ENCODE results near the gene NAALADL2. TPM values are rescaled to one million over a fixed set of nuclear protein-coding genes. Genes with fewer than 3 reads are reported as not detected.

Gene NAALADL2
- total RNA-seq, 1 experiment from 2014 or later = not detected

DNA sequence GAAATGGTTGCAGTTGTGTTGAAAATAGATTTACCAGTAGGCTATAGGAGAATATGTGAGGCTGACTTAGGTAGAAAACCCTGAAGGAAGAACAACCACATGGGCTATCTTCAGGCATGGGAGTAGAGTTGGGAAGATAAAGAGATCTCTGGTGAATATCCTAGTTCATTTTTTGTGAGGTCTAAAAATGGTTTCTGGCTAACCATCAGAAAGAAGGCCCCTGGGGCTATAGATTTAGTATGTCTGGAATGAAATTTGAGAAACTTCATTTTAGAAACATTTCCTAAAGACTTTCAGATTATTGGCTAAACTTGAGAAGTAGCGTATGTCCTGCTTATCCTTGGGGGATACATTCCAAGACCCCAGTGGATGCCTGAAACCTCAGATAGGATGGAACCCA is 148.2 kb downstream of the NAALADL2 start:
- Histone ChIP-seq H3K4me1 (ENCODE audit: low read length) (no peaks in the 10 kb centered on the region), H2AFZ (ENCODE audit: low read length) (no peak overlapping the region), H3K9ac (ENCODE audit: low read length) (no peak overlapping the region), H3K27ac (ENCODE audit: low read length) (no peak overlapping the region), H4K20me1 (ENCODE audit: insufficient read depth, low read depth, low read length) (no peaks in the 10 kb centered on the region), H3K36me3 (ENCODE audit: insufficient read depth, low read length) (no peaks in the 10 kb centered on the region), H3K9me2 (replicated peaks; ENCODE audit: insufficient read depth, low read length) (no peaks in the 10 kb centered on the region), H3K79me2 (ENCODE audit: low read length) (no peaks in the 10 kb centered on the region), H3K4me3 (ENCODE audit: low read length) (no peak overlapping the region), H3K4me2 (ENCODE audit: low read depth, low read length, poor library complexity, severe bottlenecking) (no peak overlapping the region), H3K27me3 (ENCODE audit: low read length) (no peaks in the 10 kb centered on the region), H3K9me3 (ENCODE audit: low read length) (peaks cover 20% of the 10 kb centered on the region)
- DNase-seq = no peak

DNA sequence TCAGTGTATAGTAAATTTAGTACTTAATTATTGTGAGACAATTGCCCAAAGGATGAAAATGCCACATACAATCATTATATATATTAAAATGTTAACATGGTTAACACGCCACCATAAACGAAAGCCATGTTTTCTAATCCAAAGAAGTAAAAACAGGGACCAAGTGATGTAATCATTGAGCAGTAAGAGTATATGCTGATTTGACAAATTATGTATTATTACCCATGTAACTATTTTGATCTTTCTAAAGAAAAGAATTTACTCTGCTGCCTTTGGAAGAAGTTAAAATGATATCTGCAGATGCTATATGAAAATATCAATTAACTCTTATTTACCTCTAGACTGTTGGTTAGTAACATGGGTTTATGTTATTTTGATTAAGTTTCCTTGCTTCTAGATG is 150.2 kb downstream of the NAALADL2 start:
- H3K9ac ChIP-seq (ENCODE audit: low read length) = no peak overlapping the region
- H3K36me3 ChIP-seq (ENCODE audit: insufficient read depth, low read length) = no peaks in the 10 kb centered on the region
- no peaks in the 10 kb centered on the region for H3K27me3 ChIP-seq (ENCODE audit: low read length)
- no peaks in the 10 kb centered on the region for H3K4me1 ChIP-seq (ENCODE audit: low read length)
- no peaks in the 10 kb centered on the region for H3K9me2 ChIP-seq (replicated peaks; ENCODE audit: insufficient read depth, low read length)
- peaks cover 12% of the 10 kb centered on the region for H3K9me3 ChIP-seq (ENCODE audit: low read length)
- DNase-seq = no peak
- H3K4me2 ChIP-seq (ENCODE audit: low read depth, low read length, poor library complexity, severe bottlenecking) = no peak overlapping the region
- no peaks in the 10 kb centered on the region for H3K79me2 ChIP-seq (ENCODE audit: low read length)
- H4K20me1 ChIP-seq (ENCODE audit: insufficient read depth, low read depth, low read length) = no peaks in the 10 kb centered on the region
- H3K27ac ChIP-seq (ENCODE audit: low read length) = no peak overlapping the region
- no peak overlapping the region for H2AFZ ChIP-seq (ENCODE audit: low read length)
- H3K4me3 ChIP-seq (ENCODE audit: low read length) = no peak overlapping the region

DNA sequence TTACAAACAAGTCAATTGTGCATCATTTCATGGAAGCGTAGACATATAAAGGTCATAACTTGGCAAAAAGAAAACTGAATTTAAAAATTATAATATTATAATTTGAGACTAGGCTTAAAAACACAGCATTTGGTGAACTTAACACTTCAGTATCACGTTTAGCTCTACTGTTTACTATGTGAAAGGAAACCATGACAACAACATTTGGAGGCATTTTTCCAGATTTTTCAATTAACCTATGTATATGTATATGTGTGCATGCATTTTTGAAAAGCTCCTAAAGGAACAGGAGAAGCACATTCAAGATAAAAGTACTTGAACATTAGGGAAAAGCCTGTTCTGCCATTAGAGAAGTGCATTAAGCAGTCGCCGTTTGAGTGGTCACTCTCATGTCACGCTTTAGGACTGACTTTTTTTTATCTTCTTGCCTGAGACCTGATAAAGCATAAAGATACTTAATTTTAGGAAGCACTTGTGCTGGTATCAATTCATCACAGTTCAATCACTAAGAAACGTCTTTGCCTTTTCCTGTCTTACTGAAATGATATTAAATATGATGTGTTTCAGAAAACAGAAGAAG is 156.0 kb downstream of the NAALADL2 start:
- H3K9me2 ChIP-seq (replicated peaks; ENCODE audit: insufficient read depth, low read length) = no peaks in the 10 kb centered on the region
- peaks cover 29% of the 10 kb centered on the region for H3K9me3 ChIP-seq (ENCODE audit: low read length)
- H3K4me1 ChIP-seq (ENCODE audit: low read length) = no peaks in the 10 kb centered on the region
- no peak for DNase-seq
- H3K27ac ChIP-seq (ENCODE audit: low read length) = no peak overlapping the region
- no peaks in the 10 kb centered on the region for H4K20me1 ChIP-seq (ENCODE audit: insufficient read depth, low read depth, low read length)
- no peak overlapping the region for H3K4me2 ChIP-seq (ENCODE audit: low read depth, low read length, poor library complexity, severe bottlenecking)
- H3K9ac ChIP-seq (ENCODE audit: low read length) = no peak overlapping the region
- H3K36me3 ChIP-seq (ENCODE audit: insufficient read depth, low read length) = no peaks in the 10 kb centered on the region
- H3K79me2 ChIP-seq (ENCODE audit: low read length) = no peaks in the 10 kb centered on the region
- no peak overlapping the region for H3K4me3 ChIP-seq (ENCODE audit: low read length)
- H2AFZ ChIP-seq (ENCODE audit: low read length) = no peak overlapping the region
- H3K27me3 ChIP-seq (ENCODE audit: low read length) = no peaks in the 10 kb centered on the region

DNA sequence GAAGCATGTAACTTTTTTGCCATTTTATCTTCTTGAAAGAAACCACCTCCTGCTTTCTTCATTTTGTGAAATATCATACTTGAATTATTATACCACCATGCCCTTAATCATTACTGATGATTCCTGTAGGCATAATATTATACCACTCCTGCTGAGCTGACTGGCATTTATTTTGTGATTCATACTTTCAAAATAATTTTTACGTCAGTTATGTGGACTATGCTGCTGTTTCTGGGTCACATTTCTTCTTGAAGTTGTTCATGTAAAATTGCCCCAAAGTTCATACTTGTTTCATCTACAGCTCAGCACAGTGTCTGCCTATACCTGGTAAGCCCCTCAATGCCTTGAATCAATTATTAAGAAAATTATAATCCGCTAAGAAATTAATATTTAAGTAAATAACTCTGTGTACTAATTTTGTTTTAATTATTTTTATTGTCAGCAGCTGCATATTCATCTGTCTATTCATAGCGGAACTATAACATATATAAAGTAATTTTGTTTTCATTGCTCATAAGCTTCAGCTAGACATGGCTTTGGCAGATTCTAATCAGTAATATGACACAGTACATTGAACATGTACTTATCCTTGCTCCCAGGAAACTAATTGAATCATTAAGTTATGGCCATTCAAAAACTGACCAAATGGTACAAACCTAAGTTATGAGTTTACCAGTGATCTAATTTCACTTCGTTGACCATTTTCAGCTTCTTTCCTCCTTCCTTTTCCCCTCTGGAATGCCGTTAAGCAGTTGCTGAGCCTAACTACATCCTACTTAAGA is 160.0 kb downstream of the NAALADL2 start:
- Histone ChIP-seq H3K27me3 (ENCODE audit: low read length) (no peaks in the 10 kb centered on the region), H3K4me2 (ENCODE audit: low read depth, low read length, poor library complexity, severe bottlenecking) (no peak overlapping the region), H4K20me1 (ENCODE audit: insufficient read depth, low read depth, low read length) (no peaks in the 10 kb centered on the region), H3K36me3 (ENCODE audit: insufficient read depth, low read length) (no peaks in the 10 kb centered on the region), H3K9me3 (ENCODE audit: low read length) (peaks cover 42% of the 10 kb centered on the region), H3K4me3 (ENCODE audit: low read length) (no peak overlapping the region), H2AFZ (ENCODE audit: low read length) (no peak overlapping the region), H3K9me2 (replicated peaks; ENCODE audit: insufficient read depth, low read length) (no peaks in the 10 kb centered on the region), H3K27ac (ENCODE audit: low read length) (no peak overlapping the region), H3K79me2 (ENCODE audit: low read length) (no peaks in the 10 kb centered on the region), H3K4me1 (ENCODE audit: low read length) (no peaks in the 10 kb centered on the region), H3K9ac (ENCODE audit: low read length) (no peak overlapping the region)
- DNase-seq = no peak

DNA sequence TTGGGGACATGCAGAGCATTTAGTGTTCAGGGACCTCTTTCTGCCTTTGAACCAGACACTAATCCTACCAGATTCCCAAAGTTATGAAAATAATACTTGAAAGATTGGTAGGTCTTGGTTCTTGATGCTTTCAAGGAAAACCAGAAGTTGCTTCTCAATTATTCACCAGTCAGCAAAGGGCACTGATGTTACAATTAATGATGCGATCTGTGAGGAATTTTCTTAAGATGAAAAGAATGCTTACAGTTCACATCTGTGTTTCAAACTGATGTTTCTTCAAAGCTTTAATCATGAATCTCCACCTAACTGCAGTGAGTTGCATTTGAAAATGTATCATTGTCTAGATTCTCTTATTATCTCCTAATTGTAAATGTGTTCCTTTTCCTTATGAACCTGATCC is 161.0 kb downstream of the NAALADL2 start:
- Histone ChIP-seq H4K20me1 (ENCODE audit: insufficient read depth, low read depth, low read length) (no peaks in the 10 kb centered on the region), H3K27me3 (ENCODE audit: low read length) (no peaks in the 10 kb centered on the region), H3K4me1 (ENCODE audit: low read length) (no peaks in the 10 kb centered on the region), H3K9me2 (replicated peaks; ENCODE audit: insufficient read depth, low read length) (no peaks in the 10 kb centered on the region), H3K9ac (ENCODE audit: low read length) (no peak overlapping the region), H3K79me2 (ENCODE audit: low read length) (no peaks in the 10 kb centered on the region), H2AFZ (ENCODE audit: low read length) (no peak overlapping the region), H3K9me3 (ENCODE audit: low read length) (peaks cover 46% of the 10 kb centered on the region), H3K4me3 (ENCODE audit: low read length) (no peak overlapping the region), H3K36me3 (ENCODE audit: insufficient read depth, low read length) (no peaks in the 10 kb centered on the region), H3K27ac (ENCODE audit: low read length) (no peak overlapping the region), H3K4me2 (ENCODE audit: low read depth, low read length, poor library complexity, severe bottlenecking) (no peak overlapping the region)
- no peak for DNase-seq

DNA sequence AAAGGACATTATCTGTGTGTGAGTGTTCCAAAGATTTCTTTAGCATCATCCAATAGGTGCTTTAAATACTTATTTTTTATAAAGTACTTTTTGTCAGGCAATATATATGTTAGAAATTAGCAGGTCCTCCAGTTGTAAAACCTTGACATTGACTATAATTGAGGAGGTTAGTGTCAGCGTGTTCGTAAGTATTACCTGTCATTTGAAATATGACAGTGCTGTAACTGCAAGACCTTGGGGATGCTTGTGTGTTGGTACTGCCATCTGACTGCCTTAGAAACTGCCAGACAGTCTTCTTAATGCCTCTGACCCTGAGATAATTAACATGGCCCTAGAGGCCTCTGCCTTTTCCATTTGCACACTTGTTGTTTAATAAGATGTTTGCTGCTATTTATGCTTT is 170.7 kb downstream of the NAALADL2 start:
- no peak overlapping the region for H3K27ac ChIP-seq (ENCODE audit: low read length)
- no peak overlapping the region for H3K4me3 ChIP-seq (ENCODE audit: low read length)
- no peak overlapping the region for H3K4me2 ChIP-seq (ENCODE audit: low read depth, low read length, poor library complexity, severe bottlenecking)
- H3K27me3 ChIP-seq (ENCODE audit: low read length) = no peaks in the 10 kb centered on the region
- no peaks in the 10 kb centered on the region for H3K9me2 ChIP-seq (replicated peaks; ENCODE audit: insufficient read depth, low read length)
- H3K9me3 ChIP-seq (ENCODE audit: low read length) = peaks cover 39% of the 10 kb centered on the region
- no peak for DNase-seq
- H3K79me2 ChIP-seq (ENCODE audit: low read length) = no peaks in the 10 kb centered on the region
- H2AFZ ChIP-seq (ENCODE audit: low read length) = no peak overlapping the region
- no peaks in the 10 kb centered on the region for H3K4me1 ChIP-seq (ENCODE audit: low read length)
- H3K36me3 ChIP-seq (ENCODE audit: insufficient read depth, low read length) = no peaks in the 10 kb centered on the region
- no peaks in the 10 kb centered on the region for H4K20me1 ChIP-seq (ENCODE audit: insufficient read depth, low read depth, low read length)
- H3K9ac ChIP-seq (ENCODE audit: low read length) = no peak overlapping the region

DNA sequence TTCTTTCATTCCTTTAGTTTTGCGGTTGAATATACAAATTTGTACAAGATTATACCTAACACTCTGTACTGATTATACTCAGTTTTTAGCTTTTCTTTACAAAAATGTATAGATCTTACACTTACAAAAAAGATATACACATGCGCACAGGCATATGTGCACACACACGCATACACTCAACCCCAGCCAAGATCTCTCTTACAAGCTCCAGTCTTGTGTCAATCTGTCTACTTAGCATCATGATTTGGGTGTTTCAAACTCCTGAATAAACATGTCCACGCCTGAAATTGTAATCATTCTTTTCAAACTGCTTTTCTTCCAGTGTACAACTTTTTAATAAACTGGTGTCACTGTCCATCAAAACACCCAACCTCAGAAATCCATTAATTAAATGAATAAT is 180.7 kb downstream of the NAALADL2 start:
- Histone ChIP-seq H2AFZ (ENCODE audit: low read length) (no peak overlapping the region), H3K79me2 (ENCODE audit: low read length) (no peaks in the 10 kb centered on the region), H3K4me3 (ENCODE audit: low read length) (no peak overlapping the region), H3K27me3 (ENCODE audit: low read length) (no peaks in the 10 kb centered on the region), H3K4me1 (ENCODE audit: low read length) (no peaks in the 10 kb centered on the region), H3K9me3 (ENCODE audit: low read length) (peaks cover 19% of the 10 kb centered on the region), H3K27ac (ENCODE audit: low read length) (no peak overlapping the region), H4K20me1 (ENCODE audit: insufficient read depth, low read depth, low read length) (no peaks in the 10 kb centered on the region), H3K4me2 (ENCODE audit: low read depth, low read length, poor library complexity, severe bottlenecking) (no peak overlapping the region), H3K36me3 (ENCODE audit: insufficient read depth, low read length) (no peaks in the 10 kb centered on the region), H3K9ac (ENCODE audit: low read length) (no peak overlapping the region), H3K9me2 (replicated peaks; ENCODE audit: insufficient read depth, low read length) (no peaks in the 10 kb centered on the region)
- no peak for DNase-seq

DNA sequence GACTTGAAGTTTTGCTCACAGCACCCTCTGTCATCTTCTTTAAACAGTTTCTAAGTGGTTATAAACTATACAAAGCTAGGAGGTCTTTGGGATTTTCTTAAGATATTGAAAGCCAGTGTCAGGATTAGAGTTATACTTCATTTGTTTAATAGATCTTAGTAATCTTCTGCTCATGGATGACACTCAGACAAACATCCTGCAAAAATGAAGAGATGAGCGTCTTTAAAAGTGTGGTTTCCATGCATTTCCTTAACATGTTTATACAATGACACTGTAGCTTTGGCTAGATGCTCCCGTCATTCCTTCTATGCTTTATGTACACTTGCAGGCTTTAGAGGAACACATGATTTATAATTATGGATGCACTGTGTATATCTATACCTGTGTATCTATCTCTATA is 182.2 kb downstream of the NAALADL2 start:
- H3K4me3 ChIP-seq (ENCODE audit: low read length) = no peak overlapping the region
- no peaks in the 10 kb centered on the region for H3K9me2 ChIP-seq (replicated peaks; ENCODE audit: insufficient read depth, low read length)
- DNase-seq = no peak
- H3K9ac ChIP-seq (ENCODE audit: low read length) = no peak overlapping the region
- no peaks in the 10 kb centered on the region for H3K79me2 ChIP-seq (ENCODE audit: low read length)
- no peaks in the 10 kb centered on the region for H4K20me1 ChIP-seq (ENCODE audit: insufficient read depth, low read depth, low read length)
- H2AFZ ChIP-seq (ENCODE audit: low read length) = no peak overlapping the region
- H3K36me3 ChIP-seq (ENCODE audit: insufficient read depth, low read length) = no peaks in the 10 kb centered on the region
- H3K4me2 ChIP-seq (ENCODE audit: low read depth, low read length, poor library complexity, severe bottlenecking) = no peak overlapping the region
- H3K27me3 ChIP-seq (ENCODE audit: low read length) = no peaks in the 10 kb centered on the region
- peaks cover 26% of the 10 kb centered on the region for H3K9me3 ChIP-seq (ENCODE audit: low read length)
- no peaks in the 10 kb centered on the region for H3K4me1 ChIP-seq (ENCODE audit: low read length)
- H3K27ac ChIP-seq (ENCODE audit: low read length) = no peak overlapping the region
